Measurements from ENCODE around the gene GALNT14. TPM values are rescaled to one million over a fixed set of nuclear protein-coding genes. Genes with fewer than 3 reads are reported as not detected.

Gene GALNT14
- total RNA-seq, 1 experiment from 2014 or later, result 2.7 TPM

DNA sequence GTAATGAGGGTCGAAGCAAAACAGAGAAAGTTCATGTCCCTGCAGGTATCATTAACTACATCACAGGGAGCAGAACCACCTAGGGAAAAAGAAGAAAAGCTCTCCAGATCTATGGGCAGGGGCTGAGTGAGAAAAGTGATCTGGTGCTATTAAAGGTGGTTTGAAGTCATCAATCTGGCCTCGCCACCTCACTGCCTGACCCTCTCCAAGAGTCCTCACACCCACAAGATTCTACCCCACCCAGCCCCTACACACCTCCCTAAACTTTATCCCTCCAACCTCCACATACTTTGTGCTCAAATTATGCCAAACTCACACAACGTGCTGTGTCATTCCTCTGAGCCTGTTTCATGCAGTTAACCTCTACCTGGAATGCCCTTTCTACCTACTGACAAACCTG is 2.2 kb downstream of the GALNT14 start:
- no peak overlapping the region for H3K4ac ChIP-seq (ENCODE audit: low read depth, low read length)
- H2BK12ac ChIP-seq (ENCODE audit: insufficient read length, low read depth, low read length), result no peak overlapping the region
- no peak overlapping the region for H3K14ac ChIP-seq (ENCODE audit: insufficient read depth, low read length)
- H3K9me3 ChIP-seq (ENCODE audit: control insufficient read depth, low read depth, low read length), result no peaks in the 10 kb centered on the region
- no peaks in the 10 kb centered on the region for H3K79me1 ChIP-seq (ENCODE audit: insufficient read depth, low read depth, low read length, poor library complexity, severe bottlenecking)
- no peak overlapping the region for H2BK120ac ChIP-seq (ENCODE audit: low read depth, low read length, poor library complexity, severe bottlenecking)
- H3K79me2 ChIP-seq (ENCODE audit: insufficient read depth, low read length), result no peaks in the 10 kb centered on the region
- no peak overlapping the region for H2BK15ac ChIP-seq (ENCODE audit: low read depth, low read length)
- no peak overlapping the region for H4K5ac ChIP-seq (ENCODE audit: insufficient read length, low read depth, low read length)
- no peak overlapping the region for H4K91ac ChIP-seq (ENCODE audit: insufficient read length, low read depth, low read length)
- Mint-ChIP-seq H3K27ac (no peak overlapping the region), H3K4me1 (peaks cover 39 to 51% of the 10 kb centered on the region in 2 experiments), H3K4me3 (peak overlapping the region in 1 of 2 experiments; percentile 1; a peak in 1 of 5 replicates), H3K36me3 (ENCODE audit: insufficient read depth in 1 of 3, low read depth in 3 of 3) (no peaks in the 10 kb centered on the region), H3K9me3 (0 out of 5 replicates have a peak, but pooled peaks cover 0 to 6% of the 10 kb centered on the region in 2 experiments), H3K27me3 (ENCODE audit: low read depth) (peaks cover 67% of the 10 kb centered on the region)
- no peak overlapping the region for H3K23ac ChIP-seq (ENCODE audit: insufficient read length, low read depth, low read length)
- no peak overlapping the region for H2BK20ac ChIP-seq (ENCODE audit: low read depth, low read length, poor library complexity, severe bottlenecking)
- H3K27ac ChIP-seq (ENCODE audit: insufficient read length, low read depth, low read length), result no peak overlapping the region
- H4K20me1 ChIP-seq (ENCODE audit: control insufficient read depth, insufficient read depth, insufficient read length), result no peaks in the 10 kb centered on the region
- H3K9ac ChIP-seq (ENCODE audit: extremely low read depth, insufficient read length, low read length), result no peak overlapping the region
- no peak overlapping the region for H2BK5ac ChIP-seq (ENCODE audit: insufficient read length, low read length)
- no peak overlapping the region for H3K18ac ChIP-seq (ENCODE audit: insufficient read length, low read depth, low read length)
- peaks cover 10% of the 10 kb centered on the region for H3K23me2 ChIP-seq (ENCODE audit: insufficient read length, low read depth, low read length, poor library complexity, severe bottlenecking)
- H3K4me2 ChIP-seq (ENCODE audit: insufficient read depth, insufficient read length, low read length), result no peak overlapping the region
- no CpG with 5 or more reads among the region's 3 CpGs for WGBS (ENCODE audit: extremely low coverage, insufficient read length, low lambda C conversion rate)
- DNase-seq, result no peak
- H2AK5ac ChIP-seq (ENCODE audit: insufficient read length, low read length), result no peak overlapping the region
- TF ChIP-seq, protein P1, sequence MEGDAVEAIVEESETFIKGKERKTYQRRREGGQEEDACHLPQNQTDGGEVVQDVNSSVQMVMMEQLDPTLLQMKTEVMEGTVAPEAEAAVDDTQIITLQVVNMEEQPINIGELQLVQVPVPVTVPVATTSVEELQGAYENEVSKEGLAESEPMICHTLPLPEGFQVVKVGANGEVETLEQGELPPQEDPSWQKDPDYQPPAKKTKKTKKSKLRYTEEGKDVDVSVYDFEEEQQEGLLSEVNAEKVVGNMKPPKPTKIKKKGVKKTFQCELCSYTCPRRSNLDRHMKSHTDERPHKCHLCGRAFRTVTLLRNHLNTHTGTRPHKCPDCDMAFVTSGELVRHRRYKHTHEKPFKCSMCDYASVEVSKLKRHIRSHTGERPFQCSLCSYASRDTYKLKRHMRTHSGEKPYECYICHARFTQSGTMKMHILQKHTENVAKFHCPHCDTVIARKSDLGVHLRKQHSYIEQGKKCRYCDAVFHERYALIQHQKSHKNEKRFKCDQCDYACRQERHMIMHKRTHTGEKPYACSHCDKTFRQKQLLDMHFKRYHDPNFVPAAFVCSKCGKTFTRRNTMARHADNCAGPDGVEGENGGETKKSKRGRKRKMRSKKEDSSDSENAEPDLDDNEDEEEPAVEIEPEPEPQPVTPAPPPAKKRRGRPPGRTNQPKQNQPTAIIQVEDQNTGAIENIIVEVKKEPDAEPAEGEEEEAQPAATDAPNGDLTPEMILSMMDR (conservative IDR thresholded peaks at IDR 0.05), result no peak
- no peak overlapping the region for H4K8ac ChIP-seq (replicated peaks; ENCODE audit: insufficient read length, low read depth, low read length)
- H2AFZ ChIP-seq (ENCODE audit: low read length), result no peak overlapping the region
- no peak overlapping the region for H3K56ac ChIP-seq (ENCODE audit: insufficient read length, low read depth, low read length)
- H3T11ph ChIP-seq (ENCODE audit: low read length), result no peak overlapping the region
- peaks cover 4% of the 10 kb centered on the region; the same call in 1 of the 2 replicates for H3K4me1 ChIP-seq (ENCODE audit: insufficient read depth, low read length)
- H3K27me3 ChIP-seq (ENCODE audit: insufficient read depth, low read length), result peaks cover 20% of the 10 kb centered on the region; the same call in 1 of the 2 replicates

Measured in H9 (cell line).